CD14-positive monocyte (primary cell): ENCODE data around the gene ITK. TPM values are rescaled to one million over a fixed set of nuclear protein-coding genes. Genes with fewer than 3 reads are reported as not detected.

Experiments used
- DNase-seq, 3 donors: peaks; one replicate each; pipeline ENCODE4 v3.0.0-alpha.2; 2011 to 2022
- H2AFZ ChIP-seq: 2 replicates; pipeline ENCODE4 v1.6.0; 2012; ENCODE audit warnings: mild to moderate bottlenecking, low read depth, low read length, inconsistent platforms; ENCODE audit not compliant: insufficient read depth, poor library complexity, severe bottlenecking
- H3K27ac ChIP-seq, 2 donors: 1 replicate in 1 of 2; 2 replicates in 1 of 2; pipeline ENCODE4 v1.5.1; 2012 to 2013; ENCODE audit warnings: low read length in 2 of 2, control low read depth in 1 of 2, inconsistent platforms in 1 of 2, low read depth in 1 of 2, mild to moderate bottlenecking in 1 of 2
- H3K27me3 ChIP-seq, 2 donors: one replicate each; pipeline versions ENCODE4 v1.6.0 to v1.6.1; 2011 to 2013; ENCODE audit warnings: low read length in 2 of 2; ENCODE audit not compliant: control insufficient read depth in 2 of 2, insufficient read depth in 2 of 2
- H3K36me3 ChIP-seq, 2 donors: replicated peaks in 1 of 2; 1 replicate in 1 of 2; 2 replicates in 1 of 2; pipeline versions ENCODE4 v1.5.1 to v1.6.1; 2012 to 2013; ENCODE audit warnings: low read length in 2 of 2, control low read depth in 1 of 2, inconsistent platforms in 1 of 2, mild to moderate bottlenecking in 1 of 2; ENCODE audit not compliant: insufficient read depth in 2 of 2, control insufficient read depth in 1 of 2
- H3K4me1 ChIP-seq, 2 donors: 1 replicate in 1 of 2; 2 replicates in 1 of 2; pipeline versions ENCODE4 v1.5.1 to v1.6.1; 2012 to 2013; ENCODE audit warnings: low read length in 2 of 2, control low read depth in 1 of 2, inconsistent platforms in 1 of 2, mild to moderate bottlenecking in 1 of 2, moderate library complexity in 1 of 2; ENCODE audit not compliant: insufficient read depth in 2 of 2, control insufficient read depth in 1 of 2
- H3K4me2 ChIP-seq: replicated peaks from 2 replicates; pipeline ENCODE3; 2012; ENCODE audit warnings: low read length, moderate library complexity, mild to moderate bottlenecking; ENCODE audit not compliant: poor library complexity, severe bottlenecking; ENCODE audit errors: extremely low read depth
- H3K4me3 ChIP-seq, 3 experiments: fragments of 200-600 bp in 1 of 3; sonication (generic) in 1 of 3; replicated peaks in 1 of 3; 1 replicate in 2 of 3; 2 replicates in 1 of 3; pipeline ENCODE4 v1.5.1; 2011 to 2013; ENCODE audit warnings: low read length in 3 of 3, mild to moderate bottlenecking in 3 of 3, control low read depth in 2 of 3, low read depth in 2 of 3, inconsistent platforms in 1 of 3, moderate library complexity in 1 of 3
- H3K79me2 ChIP-seq: 2 replicates; pipeline ENCODE4 v1.6.0; 2012; ENCODE audit warnings: mild to moderate bottlenecking, control low read depth, inconsistent platforms, low read length, moderate library complexity; ENCODE audit not compliant: insufficient read depth
- H3K9ac ChIP-seq: 2 replicates; pipeline ENCODE4 v1.6.0; 2017; ENCODE audit warnings: low read length, mild to moderate bottlenecking; ENCODE audit not compliant: insufficient read depth, poor library complexity, severe bottlenecking
- H3K9me3 ChIP-seq, 2 donors: replicated peaks in 1 of 2; 1 replicate in 1 of 2; 2 replicates in 1 of 2; pipeline versions ENCODE4 v1.5.1 to v1.6.1; 2012 to 2013; ENCODE audit warnings: low read length in 2 of 2, control low read depth in 1 of 2; ENCODE audit not compliant: control insufficient read depth in 1 of 2, insufficient read depth in 1 of 2
- H4K20me1 ChIP-seq: 2 replicates; pipeline ENCODE4 v1.6.0; 2012; ENCODE audit warnings: mild to moderate bottlenecking, low read length, control low read depth, moderate library complexity; ENCODE audit not compliant: insufficient read depth
- H3K27ac Mint-ChIP-seq, 7 donors: one replicate each; pipeline ENCODE4 v1.8.0; 2020; ENCODE audit warnings: mild to moderate bottlenecking in 7 of 7, mixed read lengths in 7 of 7, moderate library complexity in 6 of 7, inconsistent platforms in 2 of 7
- H3K27me3 Mint-ChIP-seq, 3 donors: one replicate each; pipeline ENCODE4 v1.8.0; 2021 to 2022; ENCODE audit warnings: low read depth in 3 of 3, mild to moderate bottlenecking in 3 of 3, mixed read lengths in 3 of 3, moderate library complexity in 3 of 3, inconsistent platforms in 1 of 3
- H3K36me3 Mint-ChIP-seq, 2 donors: one replicate each; pipeline ENCODE4 v1.8.0; 2020; ENCODE audit warnings: mixed read lengths in 2 of 2, inconsistent platforms in 1 of 2, mild to moderate bottlenecking in 1 of 2
- H3K4me1 Mint-ChIP-seq: one replicate; pipeline ENCODE4 v1.8.0; 2020; ENCODE audit warnings: mild to moderate bottlenecking, mixed read lengths
- H3K4me3 Mint-ChIP-seq, 2 donors: one replicate each; pipeline ENCODE4 v1.8.0; 2020; ENCODE audit warnings: mild to moderate bottlenecking in 2 of 2, mixed read lengths in 2 of 2, moderate library complexity in 1 of 2
- H3K9me3 Mint-ChIP-seq, 7 donors: one replicate each; pipeline ENCODE4 v1.8.0; 2020 to 2022; ENCODE audit warnings: mixed read lengths in 7 of 7, mild to moderate bottlenecking in 6 of 7, moderate library complexity in 6 of 7, inconsistent platforms in 2 of 7
- WGBS: methylation state at CpG from one replicate; pipeline ENCODE4 v1.1.5; 2013; ENCODE audit warnings: missing lambda C conversion rate; ENCODE audit not compliant: insufficient coverage; 5-methylcytosine and 5-hydroxymethylcytosine counted together
- intact Hi-C, 2 donors: fragments of 100-400 bp; cut with micrococcal nuclease; formaldehyde crosslinking; loops; one replicate each; pipeline versions ENCODE4 v1.15.0 to v1.15.1; 2023
- polyA plus RNA-seq, 3 donors: library from polyadenylated mRNA; depleted of rRNA in 1 of 3; unstranded in 2 of 3; stranded (reverse) in 1 of 3; fragments of 300-500 nt in 2 of 3; fragments of >200 nt in 1 of 3; fragmentation: Illumina TruSeq in 2 of 3; gene quantifications; 1 replicate in 2 of 3; 2 replicates in 1 of 3; pipeline ENCODE4 v1.2.3, GENCODE V29; 2012 to 2021
- TF ChIP-seq, protein P1 (sequence below): fragments of 200-600 bp; IDR thresholded peaks from one replicate; pipeline ENCODE4 v1.8.0; 2022; ENCODE audit warnings: antibody characterized with exemption, mild to moderate bottlenecking

The ITK gene
- polyA plus RNA-seq, 3 donors = 0.03 to 0.60 (median 0.39) TPM

DNA sequence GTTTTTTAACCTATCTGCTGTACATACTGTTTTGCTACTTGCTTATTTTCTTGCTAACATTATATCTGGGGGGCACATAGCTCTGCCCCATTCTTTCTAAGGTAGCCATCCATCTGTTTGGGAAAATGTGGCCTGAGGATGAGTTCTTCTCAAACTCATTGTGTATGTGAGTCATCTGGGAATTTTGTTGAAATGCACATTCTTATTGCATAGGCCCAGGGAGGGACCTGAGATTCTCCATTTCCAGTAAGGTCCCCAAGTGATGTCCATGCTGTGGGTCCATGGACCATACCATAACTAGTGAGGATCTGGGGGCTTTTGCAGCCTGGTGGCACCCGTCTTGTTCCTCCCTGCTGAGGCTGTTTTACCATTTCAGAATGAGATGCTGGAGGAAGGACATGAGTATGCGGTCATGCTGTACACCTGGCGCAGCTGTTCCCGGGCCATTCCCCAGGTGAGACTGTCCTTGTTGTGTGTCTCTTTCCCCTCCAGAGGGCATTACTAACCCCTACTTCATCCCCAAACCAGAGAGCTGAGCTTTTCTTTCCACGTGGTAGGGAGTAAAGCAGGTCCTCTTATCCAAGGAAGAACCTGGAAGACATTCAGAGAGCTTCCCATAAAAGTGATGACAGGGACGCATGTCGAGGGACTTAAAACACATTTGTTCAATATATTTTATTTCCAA, 113.9 kb downstream of the ITK start:
- Histone ChIP-seq H3K9ac (no peak overlapping the region), H2AFZ (no peak overlapping the region), H3K4me1 (no peaks in the 10 kb centered on the region), H3K79me2 (no peaks in the 10 kb centered on the region), H3K9me3 (no peaks in the 10 kb centered on the region), H3K4me2 (no peak overlapping the region), H3K27ac (no peak overlapping the region), H4K20me1 (no peaks in the 10 kb centered on the region), H3K4me3 (no peak overlapping the region), H3K36me3 (peaks cover 4 to 86% of the 10 kb centered on the region in 2 donors), H3K27me3 (no peaks in the 10 kb centered on the region)
- TF ChIP-seq, protein P1, sequence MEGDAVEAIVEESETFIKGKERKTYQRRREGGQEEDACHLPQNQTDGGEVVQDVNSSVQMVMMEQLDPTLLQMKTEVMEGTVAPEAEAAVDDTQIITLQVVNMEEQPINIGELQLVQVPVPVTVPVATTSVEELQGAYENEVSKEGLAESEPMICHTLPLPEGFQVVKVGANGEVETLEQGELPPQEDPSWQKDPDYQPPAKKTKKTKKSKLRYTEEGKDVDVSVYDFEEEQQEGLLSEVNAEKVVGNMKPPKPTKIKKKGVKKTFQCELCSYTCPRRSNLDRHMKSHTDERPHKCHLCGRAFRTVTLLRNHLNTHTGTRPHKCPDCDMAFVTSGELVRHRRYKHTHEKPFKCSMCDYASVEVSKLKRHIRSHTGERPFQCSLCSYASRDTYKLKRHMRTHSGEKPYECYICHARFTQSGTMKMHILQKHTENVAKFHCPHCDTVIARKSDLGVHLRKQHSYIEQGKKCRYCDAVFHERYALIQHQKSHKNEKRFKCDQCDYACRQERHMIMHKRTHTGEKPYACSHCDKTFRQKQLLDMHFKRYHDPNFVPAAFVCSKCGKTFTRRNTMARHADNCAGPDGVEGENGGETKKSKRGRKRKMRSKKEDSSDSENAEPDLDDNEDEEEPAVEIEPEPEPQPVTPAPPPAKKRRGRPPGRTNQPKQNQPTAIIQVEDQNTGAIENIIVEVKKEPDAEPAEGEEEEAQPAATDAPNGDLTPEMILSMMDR = no peak
- WGBS = 100% methylated on average over 2 of the region's 7 CpGs
- Mint-ChIP-seq H3K4me3 (no peak overlapping the region), H3K36me3 (peaks cover 55 to 62% of the 10 kb centered on the region in 2 donors), H3K27me3 (peaks cover 0 to 4% (median 0%) of the 10 kb centered on the region in 3 donors), H3K9me3 (peaks cover 0 to 3% (median 0%) of the 10 kb centered on the region in 7 donors), H3K27ac (no peak overlapping the region), H3K4me1 (peaks cover 4% of the 10 kb centered on the region)
- intact Hi-C loops = no loop called here
- no peak for DNase-seq

DNA sequence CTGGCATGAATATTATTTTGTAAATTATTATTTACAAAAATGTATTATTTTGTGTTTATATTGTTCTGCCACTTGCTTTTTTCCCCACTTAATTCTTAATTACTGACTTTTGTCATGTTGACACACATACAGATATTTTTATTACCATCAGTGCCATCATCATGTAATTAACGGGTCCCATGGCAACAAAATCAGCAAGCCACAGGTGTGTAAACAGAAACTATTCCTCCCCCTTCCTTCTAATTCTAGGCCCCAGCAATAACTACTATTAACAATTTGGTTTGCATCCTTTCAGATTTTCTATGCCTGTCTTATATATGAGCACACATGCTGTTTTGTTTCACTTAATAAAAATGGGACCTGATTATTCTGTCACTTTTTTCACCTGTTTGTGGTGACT, 114.6 kb downstream of the ITK start:
- intact Hi-C loops = no loop called here
- Histone ChIP-seq H3K4me3 (no peak overlapping the region), H4K20me1 (no peaks in the 10 kb centered on the region), H3K4me2 (no peak overlapping the region), H3K27me3 (no peaks in the 10 kb centered on the region), H3K27ac (no peak overlapping the region), H3K4me1 (no peaks in the 10 kb centered on the region), H3K9me3 (no peaks in the 10 kb centered on the region), H3K79me2 (no peaks in the 10 kb centered on the region), H3K9ac (no peak overlapping the region), H2AFZ (no peak overlapping the region), H3K36me3 (peaks cover 4 to 87% of the 10 kb centered on the region in 2 donors)
- H3K4me1 Mint-ChIP-seq = peaks cover 4% of the 10 kb centered on the region
- H3K9me3 Mint-ChIP-seq = peaks cover 0 to 3% (median 0%) of the 10 kb centered on the region in 7 donors
- peaks cover 49 to 62% of the 10 kb centered on the region in 2 donors for H3K36me3 Mint-ChIP-seq
- DNase-seq = no peak
- 63% methylated on average over 1 of the region's 1 CpG for WGBS
- TF ChIP-seq, protein P1 = no peak
- peaks cover 0 to 4% (median 0%) of the 10 kb centered on the region in 3 donors for H3K27me3 Mint-ChIP-seq
- no peak overlapping the region for H3K4me3 Mint-ChIP-seq
- no peak overlapping the region for H3K27ac Mint-ChIP-seq
